IMR-90 (cell line): Measurements from ENCODE around the gene MYO1H. TPM values are rescaled to one million over a fixed set of nuclear protein-coding genes. Genes with fewer than 3 reads are reported as not detected.

ENCODE experiments used
- ATAC-seq: fragments of 200-7000 bp; cut with Tn5 transposase; 2 replicates; pipeline ENCODE4 v1.9.1; 2020; ENCODE audit warnings: low read depth, mild to moderate bottlenecking, moderate library complexity
- BruUV-seq: library from RNA; stranded (reverse); fragments of 400-500 nt; replicated peaks from 2 replicates; lab custom pipeline; 2021; lab: Mats Ljungman, UMichigan
- CTCF ChIA-PET: fragments of 300-600 bp; formaldehyde crosslinking; extraction: SDS; loops from one replicate; lab custom pipeline; 2021; ENCODE audit warnings: antibody characterized with exemption; lab: Yijun Ruan, JAX
- POLR2A ChIA-PET: fragments of 300-600 bp; sonication (Branson Sonifier 250); formaldehyde crosslinking; loops from one replicate; lab custom pipeline; 2022; ENCODE audit warnings: antibody characterized with exemption; ENCODE audit not compliant: unreplicated experiment; lab: Charles Lee
- DNase-seq: peaks from one replicate; pipeline ENCODE4 v3.0.0; 2013
- H2AFZ ChIP-seq: replicated peaks from 2 replicates; pipeline ENCODE3; 2013; ENCODE audit warnings: low read length, mild to moderate bottlenecking; ENCODE audit not compliant: poor library complexity
- H2AK5ac ChIP-seq: 2 replicates; pipeline ENCODE4 v1.6.1; 2013; ENCODE audit warnings: low read depth, low read length, inconsistent platforms
- H2AK9ac ChIP-seq: replicated peaks from 2 replicates; pipeline ENCODE3; 2013; ENCODE audit warnings: mild to moderate bottlenecking, low read depth, low read length, moderate library complexity; ENCODE audit not compliant: poor library complexity
- H2BK120ac ChIP-seq: 2 replicates; pipeline ENCODE4 v1.6.1; 2013; ENCODE audit warnings: low read depth, low read length, inconsistent platforms
- H2BK15ac ChIP-seq: 3 replicates; pipeline ENCODE4 v1.6.1; 2013; ENCODE audit warnings: low read depth, low read length, inconsistent platforms
- H2BK20ac ChIP-seq: 2 replicates; pipeline ENCODE4 v1.6.1; 2013; ENCODE audit warnings: low read depth, mild to moderate bottlenecking, inconsistent platforms, low read length, moderate library complexity
- H2BK5ac ChIP-seq: 2 replicates; pipeline ENCODE4 v1.6.1; 2013; ENCODE audit warnings: mild to moderate bottlenecking, low read depth, low read length, inconsistent platforms; ENCODE audit not compliant: poor library complexity, severe bottlenecking
- H3K14ac ChIP-seq: replicated peaks from 2 replicates; pipeline ENCODE4 v1.6.1; 2013; ENCODE audit warnings: low read depth, low read length, inconsistent platforms
- H3K18ac ChIP-seq: 2 replicates; pipeline ENCODE4 v1.6.1; 2013; ENCODE audit warnings: low read depth, low read length, control low read depth
- H3K23ac ChIP-seq: 2 replicates; pipeline ENCODE4 v1.6.1; 2013; ENCODE audit warnings: low read depth, low read length, inconsistent platforms
- H3K27ac ChIP-seq: 2 replicates; pipeline ENCODE4 v1.5.1; 2013; ENCODE audit warnings: mild to moderate bottlenecking, control low read depth, low read length; ENCODE audit not compliant: insufficient read depth
- H3K27me3 ChIP-seq: 2 replicates; pipeline ENCODE4 v1.6.1; 2013; ENCODE audit warnings: low read length; ENCODE audit not compliant: control insufficient read depth, insufficient read depth
- H3K36me3 ChIP-seq: 2 replicates; pipeline ENCODE4 v1.6.1; 2013; ENCODE audit warnings: low read length, mixed read lengths; ENCODE audit not compliant: control insufficient read depth, insufficient read depth
- H3K4ac ChIP-seq: 2 replicates; pipeline ENCODE4 v1.6.1; 2013; ENCODE audit warnings: low read depth, low read length, inconsistent platforms
- H3K4me1 ChIP-seq: 2 replicates; pipeline ENCODE4 v1.6.1; 2013; ENCODE audit warnings: low read length, mixed read lengths; ENCODE audit not compliant: control insufficient read depth, insufficient read depth
- H3K4me2 ChIP-seq: 2 replicates; pipeline ENCODE4 v1.6.1; 2013; ENCODE audit warnings: low read depth, mild to moderate bottlenecking, control low read depth, low read length, moderate library complexity
- H3K4me3 ChIP-seq: 2 replicates; pipeline ENCODE4 v1.5.1; 2013; ENCODE audit warnings: low read depth, mild to moderate bottlenecking, control low read depth, low read length, moderate library complexity; ENCODE audit not compliant: insufficient read depth
- H3K56ac ChIP-seq: 2 replicates; pipeline ENCODE4 v1.6.1; 2013; ENCODE audit warnings: low read length, inconsistent platforms; ENCODE audit not compliant: insufficient read depth; ENCODE audit errors: extremely low read depth
- H3K79me1 ChIP-seq, 2 experiments: 2 replicates each; pipeline ENCODE4 v1.6.1; 2013; ENCODE audit warnings: low read length in 2 of 2, inconsistent platforms in 1 of 2, low read depth in 1 of 2
- H3K9ac ChIP-seq: 2 replicates; pipeline ENCODE4 v1.6.1; 2013; ENCODE audit warnings: low read depth, low read length, control low read depth
- H3K9me1 ChIP-seq: 2 replicates; pipeline ENCODE4 v1.6.1; 2013; ENCODE audit warnings: low read length, inconsistent platforms; ENCODE audit not compliant: insufficient read depth
- H3K9me3 ChIP-seq: 2 replicates; pipeline ENCODE4 v1.6.1; 2013; ENCODE audit warnings: low read length; ENCODE audit not compliant: control insufficient read depth, insufficient read depth
- H4K20me1 ChIP-seq: 2 replicates; pipeline ENCODE4 v1.6.1; 2013; ENCODE audit warnings: low read length, inconsistent platforms; ENCODE audit not compliant: insufficient read depth
- H4K5ac ChIP-seq: 2 replicates; pipeline ENCODE4 v1.6.1; 2013; ENCODE audit warnings: mild to moderate bottlenecking, low read depth, low read length, control low read depth
- H4K8ac ChIP-seq, 2 experiments: 2 replicates each; pipeline ENCODE4 v1.6.1; 2013; ENCODE audit warnings: low read depth in 2 of 2, low read length in 2 of 2, control low read depth in 1 of 2, inconsistent platforms in 1 of 2
- H4K91ac ChIP-seq: 2 replicates; pipeline ENCODE4 v1.6.1; 2013; ENCODE audit warnings: low read depth, low read length, inconsistent platforms; ENCODE audit not compliant: insufficient read depth
- BHLHE40 ChIP-seq: fragments of 150-350 bp; IDR thresholded peaks from 2 replicates; pipeline ENCODE4 v1.6.1; 2016; ENCODE audit warnings: mild to moderate bottlenecking, low read depth, low read length
- CEBPB ChIP-seq: IDR thresholded peaks from 2 replicates; pipeline ENCODE4 v1.6.1; 2012; ENCODE audit warnings: low read depth, low read length, improper control_type of control experiment
- CHD1 ChIP-seq: IDR thresholded peaks from 2 replicates; pipeline ENCODE4 v1.6.1; 2012; ENCODE audit warnings: low read depth, low read length, improper control_type of control experiment
- CTCF ChIP-seq: conservative IDR thresholded peaks from 2 replicates; pipeline ENCODE4 v1.5.1; 2012; ENCODE audit warnings: mild to moderate bottlenecking, low read depth, low read length, improper control_type of control experiment
- ELK1 ChIP-seq: fragments of 150-350 bp; IDR thresholded peaks from 2 replicates; pipeline ENCODE4 v1.6.1; 2016; ENCODE audit warnings: low read depth, mild to moderate bottlenecking, low read length, moderate library complexity, borderline replicate concordance
- FOS ChIP-seq: fragments of 150-350 bp; IDR thresholded peaks from 2 replicates; pipeline ENCODE4 v1.6.1; 2016; ENCODE audit warnings: low read depth, low read length
- MAFK ChIP-seq: IDR thresholded peaks from 2 replicates; pipeline ENCODE4 v1.6.1; 2012; ENCODE audit warnings: low read depth, low read length, improper control_type of control experiment
- MAZ ChIP-seq: IDR thresholded peaks from 2 replicates; pipeline ENCODE4 v1.6.1; 2012; ENCODE audit warnings: low read depth, mild to moderate bottlenecking, low read length, improper control_type of control experiment, moderate library complexity, borderline replicate concordance
- MXI1 ChIP-seq: IDR thresholded peaks from 2 replicates; pipeline ENCODE4 v1.6.1; 2012; ENCODE audit warnings: low read depth, mild to moderate bottlenecking, low read length, moderate library complexity, borderline replicate concordance
- NFE2L2 ChIP-seq: fragments of 150-350 bp; IDR thresholded peaks from 2 replicates; pipeline ENCODE4 v1.6.1; 2016; ENCODE audit warnings: low read depth, mild to moderate bottlenecking, low read length
- POLR2A ChIP-seq: IDR thresholded peaks from 2 replicates; pipeline ENCODE4 v1.6.1; 2012; ENCODE audit warnings: mild to moderate bottlenecking, low read depth, low read length
- RAD21 ChIP-seq: IDR thresholded peaks from 2 replicates; pipeline ENCODE4 v1.6.1; 2012; ENCODE audit warnings: low read length, improper control_type of control experiment
- RCOR1 ChIP-seq: IDR thresholded peaks from 2 replicates; pipeline ENCODE4 v1.6.1; 2012; ENCODE audit warnings: mild to moderate bottlenecking, low read length, improper control_type of control experiment; ENCODE audit not compliant: insufficient replicate concordance
- RFX5 ChIP-seq: IDR thresholded peaks from 2 replicates; pipeline ENCODE4 v1.8.0; 2012; ENCODE audit warnings: low read depth, mild to moderate bottlenecking, low read length, moderate library complexity
- SMC3 ChIP-seq: fragments of 150-350 bp; IDR thresholded peaks from 2 replicates; pipeline ENCODE4 v1.6.1; 2016; ENCODE audit warnings: low read depth, mild to moderate bottlenecking, antibody characterized with exemption, low read length, moderate library complexity
- USF2 ChIP-seq: fragments of 150-350 bp; IDR thresholded peaks from 2 replicates; pipeline ENCODE4 v1.6.1; 2017; ENCODE audit warnings: mild to moderate bottlenecking, antibody characterized with exemption, low read length, low read depth
- WGBS, 2 experiments: methylation state at CpG; one replicate each; pipeline versions ENCODE4 v1.1.5 to v1.1.7; 2013; ENCODE audit warnings: missing lambda C conversion rate in 2 of 2; ENCODE audit not compliant: insufficient read length in 1 of 2; ENCODE audit errors: extremely low coverage in 2 of 2; 5-methylcytosine and 5-hydroxymethylcytosine counted together
- dilution Hi-C: fragments of 300-500 bp; cut with HindIII; formaldehyde crosslinking; loops from one replicate; pipeline ENCODE4 v1.14.3; 2018; ENCODE audit warnings: low sequenced_read_pairs; ENCODE audit not compliant: unreplicated experiment
- in situ Hi-C: fragments of 300-500 bp; cut with MboI; formaldehyde crosslinking; loops from 3 replicates; pipeline ENCODE4 v1.14.3; 2019; ENCODE audit warnings: low sequenced_read_pairs, inconsistent platforms, mixed read lengths
- intact Hi-C: fragments of 100-400 bp; cut with micrococcal nuclease; formaldehyde crosslinking; loops from 2 replicates; pipeline ENCODE4 v1.10.0; 2022
- polyA plus RNA-seq, 3 experiments: library from polyadenylated mRNA; depleted of rRNA; stranded (reverse); fragments of >200 nt; gene quantifications; 2 replicates each; pipeline ENCODE4 v1.2.3, GENCODE V29; 2012; ENCODE audit warnings: low replicate concordance in 1 of 3
- total RNA-seq: library from RNA; depleted of rRNA; stranded (reverse); fragments of >200 nt; gene quantifications from 2 replicates; pipeline ENCODE4 v1.2.3, GENCODE V29; 2012

Gene MYO1H
- total and polyA plus RNA-seq, 2 of the 4 experiments (the other 2 are of a cell fraction): not detected

DNA sequence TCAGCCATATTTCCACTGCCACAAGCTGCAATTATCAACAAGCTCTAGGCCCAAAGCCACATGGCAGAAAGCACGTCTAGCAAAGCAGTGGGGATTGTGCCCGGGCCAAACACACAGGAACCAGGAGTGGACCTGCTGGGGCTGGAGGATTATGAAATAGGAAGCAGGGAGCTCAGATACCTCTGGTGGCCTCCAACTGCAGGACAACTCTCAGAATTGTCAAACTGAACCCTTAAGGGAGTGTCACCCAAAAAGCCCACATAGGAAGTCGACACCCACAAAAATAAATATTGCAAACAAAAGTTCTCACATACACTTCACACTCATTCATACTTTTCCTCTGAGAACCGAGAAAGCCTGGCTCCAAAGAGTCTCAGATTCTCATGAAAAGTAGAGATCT lies 103.3 kb downstream of the MYO1H start:
- intact Hi-C loops (no loop called here), dilution Hi-C loops (no loop called here), in situ Hi-C loops (no loop called here)
- Histone ChIP-seq H2AFZ (peak overlapping the region; percentile 1), H2AK9ac (no peak overlapping the region), H2BK15ac (no peak overlapping the region), H4K5ac (no peak overlapping the region), H2BK5ac (no peak overlapping the region), H4K20me1 (peaks cover 39% of the 10 kb centered on the region), H3K23ac (no peak overlapping the region), H3K18ac (no peak overlapping the region), H3K4me3 (no peak overlapping the region), H2BK20ac (no peak overlapping the region), H3K27me3 (no peaks in the 10 kb centered on the region), H3K56ac (no peak overlapping the region), H3K4me2 (no peak overlapping the region), H3K79me1 (peaks cover 44 to 92% of the 10 kb centered on the region in 2 experiments), H2BK120ac (no peak overlapping the region), H3K4me1 (peaks cover 12% of the 10 kb centered on the region), H3K9me1 (peaks cover 13% of the 10 kb centered on the region; the same call in 1 of the 2 replicates), H3K4ac (no peak overlapping the region), H4K91ac (no peak overlapping the region), H4K8ac (no peak overlapping the region), H3K27ac (no peak overlapping the region), H3K36me3 (peaks cover 79% of the 10 kb centered on the region), H2AK5ac (no peak overlapping the region), H3K9me3 (no peaks in the 10 kb centered on the region), H3K9ac (no peak overlapping the region), H3K14ac (no peak overlapping the region)
- BruUV-seq: no TSS peak
- CTCF ChIA-PET: no interaction called here
- no peak for TF ChIP-seq FOS
- TF ChIP-seq USF2: no peak
- no peak for TF ChIP-seq RAD21
- no peak for TF ChIP-seq BHLHE40
- no peak for TF ChIP-seq CHD1
- no peak for TF ChIP-seq RCOR1
- no peak for TF ChIP-seq POLR2A
- no peak for TF ChIP-seq NFE2L2
- TF ChIP-seq CEBPB: no peak
- no peak for TF ChIP-seq RFX5
- no peak for TF ChIP-seq SMC3
- TF ChIP-seq MAZ: no peak
- no peak for TF ChIP-seq MXI1
- no peak for TF ChIP-seq CTCF
- TF ChIP-seq ELK1: no peak
- TF ChIP-seq MAFK: no peak
- ATAC-seq (no peak), DNase-seq (no peak)
- POLR2A ChIA-PET: no interaction called here
- 75% methylated on average over 4 of the region's 4 CpGs; no CpG with 5 or more reads in 1 of the 2 experiments for WGBS, 2 experiments
